HG03432 (cell line): ENCODE results near the gene ECE1.
"Not testable (repeated sequence)": the region's sequence is repeated elsewhere in the genome, so short reads cannot be mapped to it uniquely, and the experiment has no call there.

Source experiments
- ATAC-seq: cut with Tn5 transposase; IDR thresholded peaks from one replicate; pipeline ENCODE4 v1.9.1; 2021; ENCODE audit warnings: mild to moderate bottlenecking, moderate library complexity; ENCODE audit not compliant: unreplicated experiment

Gene ECE1

GRCh38 chr1:21292984-21293536, 2.8 kb upstream of the ECE1 start:
- peak; percentile 27 for ATAC-seq

- ATAC-seq = no peak
These were observed 2.3 kb upstream of the ECE1 start for GRCh38 chr1:21292503-21292983.

GRCh38 chr1:21291964-21292363, 1.7 kb upstream of the ECE1 start:
- no peak for ATAC-seq

- ATAC-seq = no peak
These were observed 921 bp upstream of the ECE1 start for GRCh38 chr1:21291184-21291583.

GRCh38 chr1:21290546-21290944, 282 bp upstream of the ECE1 start:
- no peak for ATAC-seq

GRCh38 chr1:21289127-21289526, 1.1 kb downstream of the ECE1 start:
- ATAC-seq = no peak

GRCh38 chr1:21287905-21288514, 2.3 kb downstream of the ECE1 start:
- no peak for ATAC-seq

GRCh38 chr1:21285386-21285785, 4.9 kb downstream of the ECE1 start:
- not testable (repeated sequence) for ATAC-seq

- no peak for ATAC-seq
These were observed 5.2 kb downstream of the ECE1 start for GRCh38 chr1:21285055-21285372.

GRCh38 chr1:21284206-21285054, 5.8 kb downstream of the ECE1 start:
- ATAC-seq = no peak

GRCh38 chr1:21283524-21283923, 6.7 kb downstream of the ECE1 start:
- no peak for ATAC-seq

- ATAC-seq = not testable (repeated sequence)
These were observed 8.2 kb downstream of the ECE1 start for GRCh38 chr1:21282020-21282419.

- no peak for ATAC-seq
These were observed 9.8 kb downstream of the ECE1 start for GRCh38 chr1:21280482-21280881.

GRCh38 chr1:21280011-21280471, 10.2 kb downstream of the ECE1 start:
- no peak for ATAC-seq

GRCh38 chr1:21278860-21279845, 11.1 kb downstream of the ECE1 start:
- ATAC-seq = no peak

GRCh38 chr1:21278208-21278859, 11.9 kb downstream of the ECE1 start:
- ATAC-seq = no peak

GRCh38 chr1:21277180-21277579, 13.1 kb downstream of the ECE1 start:
- ATAC-seq = no peak

- no peak for ATAC-seq
These were observed 17.7 kb downstream of the ECE1 start for GRCh38 chr1:21272540-21272939.

- ATAC-seq = no peak
These were observed 18.7 kb downstream of the ECE1 start for GRCh38 chr1:21271550-21271949.

- ATAC-seq = no peak
These were observed 20.1 kb downstream of the ECE1 start for GRCh38 chr1:21270086-21270689.
